Measurements from ENCODE around the gene CLCN7. TPM values are rescaled to one million over a fixed set of nuclear protein-coding genes. Genes with fewer than 3 reads are reported as not detected.

The CLCN7 gene
- total and polyA plus RNA-seq, 2 of the 8 experiments (the other 6 are each of a cell fraction or from before 2014, with no cell fraction given): 38.6 to 81.5 TPM

GRCh38 chr16:1450218-1450617, 24.6 kb downstream of the CLCN7 start (continued):
- TF ChIP-seq CTCF (IDR thresholded peaks at IDR 0.05; ENCODE audit: control extremely low read depth in 1 of 3, insufficient read depth in 1 of 3, low read depth in 1 of 3, low read length in 3 of 3): peak; percentile 40 to 43 (median 41); a peak in 3 of 4 replicates
- no peak for TF ChIP-seq TBP (IDR thresholded peaks at IDR 0.05; ENCODE audit: low read depth, low read length)
- no peak for TF ChIP-seq SP4 (IDR thresholded peaks at IDR 0.05; ENCODE audit: low read length)
- peak in 1 of 2 experiments; percentile 56; a peak in 3 of 4 replicates for TF ChIP-seq RAD21 (IDR thresholded peaks at IDR 0.05 in 1 of 2, conservative IDR thresholded peaks at IDR 0.05 in 1 of 2; ENCODE audit: low read depth in 2 of 2, low read length in 2 of 2)
- TF ChIP-seq RNF2 (IDR thresholded peaks at IDR 0.05; ENCODE audit: borderline replicate concordance, low read depth, low read length, missing control alignments, poor library complexity, severe bottlenecking): no peak
- no peak for TF ChIP-seq EP300 (IDR thresholded peaks at IDR 0.05; ENCODE audit: borderline replicate concordance in 1 of 2, low read depth in 2 of 2, low read length in 2 of 2)
- TF ChIP-seq BRCA1 (IDR thresholded peaks at IDR 0.05; ENCODE audit: low read depth, low read length): no peak
- TF ChIP-seq RBBP5 (IDR thresholded peaks at IDR 0.05; ENCODE audit: borderline replicate concordance, low read depth, low read length): no peak
- no peak for TF ChIP-seq JUND (IDR thresholded peaks at IDR 0.05; ENCODE audit: low read length)
- no peak for TF ChIP-seq SIX5 (IDR thresholded peaks at IDR 0.05; ENCODE audit: low read depth, low read length)
- TF ChIP-seq CBX8 (IDR thresholded peaks at IDR 0.05; ENCODE audit: borderline replicate concordance, low read depth, low read length): no peak
- no peak for TF ChIP-seq CEBPB (IDR thresholded peaks at IDR 0.05; ENCODE audit: low read depth, low read length)
- 0 out of 2 replicates have a peak, but pooled peaks have one; percentile 41 for TF ChIP-seq FOSL1 (IDR thresholded peaks at IDR 0.05; ENCODE audit: insufficient read depth, low read depth, low read length)
